Upper lobe of left lung (tissue), 4 donors: Measurements from ENCODE around the gene MYO15A.

ENCODE experiments used
- EP300 ChIP-seq, 4 donors: sonication (generic); formaldehyde crosslinking; IDR thresholded peaks; one replicate each; pipeline ENCODE4 v1.5.1; 2017; ENCODE audit warnings: antibody characterized with exemption in 4 of 4, control low read depth in 2 of 4
- POLR2A ChIP-seq, 4 donors: fragments of 450-650 bp; IDR thresholded peaks; one replicate each; pipeline ENCODE4 v1.5.1; 2016 to 2017; ENCODE audit warnings: antibody characterized with exemption in 4 of 4, mild to moderate bottlenecking in 2 of 4
- POLR2AphosphoS5 ChIP-seq, 2 donors: sonication (generic); formaldehyde crosslinking; IDR thresholded peaks; one replicate each; pipeline ENCODE4 v1.5.1; 2017; ENCODE audit warnings: antibody characterized with exemption in 2 of 2
- TF ChIP-seq, protein P1 (sequence below), 6 experiments: fragments of 450-650 bp in 4 of 6; fragments of 200-600 bp in 2 of 6; sonication (generic) in 2 of 6; IDR thresholded peaks; one replicate each; pipeline ENCODE4 v1.5.1; 2016 to 2019; ENCODE audit warnings: antibody characterized with exemption in 6 of 6

DNA sequence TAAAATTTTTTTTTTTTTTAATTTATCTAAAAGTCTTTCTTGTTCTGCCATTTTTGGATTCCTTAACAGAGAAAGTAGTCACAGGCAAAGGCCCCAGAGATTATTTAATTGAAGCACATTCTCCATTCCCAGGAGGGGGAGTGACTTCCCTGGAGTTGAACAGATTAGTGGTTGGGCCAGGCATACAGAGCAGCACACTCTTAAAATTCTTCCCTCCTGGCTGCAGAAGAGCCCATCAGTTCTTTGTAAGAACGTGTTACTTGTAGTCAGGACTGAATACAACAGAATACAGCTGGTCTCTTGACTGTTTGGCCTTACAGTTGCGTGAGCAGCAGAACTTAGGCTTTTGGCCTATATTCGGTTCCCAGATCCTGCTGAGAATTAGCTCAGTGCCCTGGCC, 76.8 kb downstream of the MYO15A start:
- TF ChIP-seq, protein P1, sequence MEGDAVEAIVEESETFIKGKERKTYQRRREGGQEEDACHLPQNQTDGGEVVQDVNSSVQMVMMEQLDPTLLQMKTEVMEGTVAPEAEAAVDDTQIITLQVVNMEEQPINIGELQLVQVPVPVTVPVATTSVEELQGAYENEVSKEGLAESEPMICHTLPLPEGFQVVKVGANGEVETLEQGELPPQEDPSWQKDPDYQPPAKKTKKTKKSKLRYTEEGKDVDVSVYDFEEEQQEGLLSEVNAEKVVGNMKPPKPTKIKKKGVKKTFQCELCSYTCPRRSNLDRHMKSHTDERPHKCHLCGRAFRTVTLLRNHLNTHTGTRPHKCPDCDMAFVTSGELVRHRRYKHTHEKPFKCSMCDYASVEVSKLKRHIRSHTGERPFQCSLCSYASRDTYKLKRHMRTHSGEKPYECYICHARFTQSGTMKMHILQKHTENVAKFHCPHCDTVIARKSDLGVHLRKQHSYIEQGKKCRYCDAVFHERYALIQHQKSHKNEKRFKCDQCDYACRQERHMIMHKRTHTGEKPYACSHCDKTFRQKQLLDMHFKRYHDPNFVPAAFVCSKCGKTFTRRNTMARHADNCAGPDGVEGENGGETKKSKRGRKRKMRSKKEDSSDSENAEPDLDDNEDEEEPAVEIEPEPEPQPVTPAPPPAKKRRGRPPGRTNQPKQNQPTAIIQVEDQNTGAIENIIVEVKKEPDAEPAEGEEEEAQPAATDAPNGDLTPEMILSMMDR (IDR thresholded peaks at IDR 0.05), result no peak
- no peak for TF ChIP-seq POLR2AphosphoS5 (IDR thresholded peaks at IDR 0.05)
- TF ChIP-seq POLR2A (IDR thresholded peaks at IDR 0.05), result no peak
- TF ChIP-seq EP300 (IDR thresholded peaks at IDR 0.05), result no peak
